OCI-LY7 (cell line): ENCODE measurements around the gene FAM110D. TPM values are rescaled to one million over a fixed set of nuclear protein-coding genes. Genes with fewer than 3 reads are reported as not detected.

ENCODE experiments used
- BruUV-seq: library from RNA; stranded (reverse); fragments of 400-500 nt; replicated peaks from 2 replicates; lab custom pipeline; 2021; lab: Mats Ljungman, UMichigan
- CTCF ChIA-PET: fragments of 300-600 bp; sonication (Branson Sonifier 250); formaldehyde crosslinking; loops from one replicate; lab custom pipeline; 2022; ENCODE audit warnings: antibody characterized with exemption; ENCODE audit not compliant: unreplicated experiment; lab: Charles Lee
- POLR2A ChIA-PET: fragments of 300-600 bp; sonication (Branson Sonifier 250); formaldehyde crosslinking; loops from one replicate; lab custom pipeline; 2022; ENCODE audit warnings: antibody characterized with exemption; lab: Charles Lee
- DNase-seq: peaks from one replicate; pipeline ENCODE4 v3.0.0-alpha.2; 2015; ENCODE audit warnings: low spot score
- H2AFZ ChIP-seq: fragments of 200-600 bp; sonication (generic), shearing (Covaris generic); 2 replicates; pipeline ENCODE4 v1.6.1; 2014; ENCODE audit warnings: mild to moderate bottlenecking, antibody characterized with exemption, low read length, moderate library complexity
- H3K27ac ChIP-seq: fragments of 200-600 bp; sonication (generic); 2 replicates; pipeline ENCODE4 v1.5.1; 2014; ENCODE audit warnings: mixed run types, low read depth, mild to moderate bottlenecking, moderate library complexity, low read length, inconsistent platforms; ENCODE audit not compliant: poor library complexity, severe bottlenecking
- H3K36me3 ChIP-seq: fragments of 200-600 bp; sonication (generic); 2 replicates; pipeline ENCODE4 v1.6.1; 2014; ENCODE audit warnings: mild to moderate bottlenecking, antibody characterized with exemption, low read length, moderate library complexity, mixed read lengths; ENCODE audit not compliant: insufficient read depth
- H3K4me1 ChIP-seq: fragments of 200-600 bp; sonication (generic); 2 replicates; pipeline ENCODE4 v1.5.1; 2014; ENCODE audit warnings: mild to moderate bottlenecking, low read length; ENCODE audit not compliant: insufficient read depth, poor library complexity, severe bottlenecking
- H3K4me2 ChIP-seq: fragments of 200-600 bp; sonication (generic); 2 replicates; pipeline ENCODE4 v1.6.1; 2014; ENCODE audit warnings: mild to moderate bottlenecking, low read length
- H3K4me3 ChIP-seq: fragments of 200-600 bp; sonication (generic); 2 replicates; pipeline ENCODE4 v1.5.1; 2014; ENCODE audit warnings: mild to moderate bottlenecking, low read depth, low read length; ENCODE audit not compliant: poor library complexity, severe bottlenecking
- H3K79me2 ChIP-seq: fragments of 200-600 bp; sonication (generic); 2 replicates; pipeline ENCODE4 v1.6.1; 2016; ENCODE audit warnings: low read depth, mild to moderate bottlenecking, low read length, moderate library complexity, mixed read lengths; ENCODE audit not compliant: insufficient read depth
- H3K9me2 ChIP-seq: fragments of 200-600 bp; sonication (generic); 2 replicates; pipeline ENCODE4 v1.6.1; 2016; ENCODE audit warnings: mild to moderate bottlenecking, low read length, mixed read lengths; ENCODE audit not compliant: insufficient read depth
- H3K9me3 ChIP-seq: fragments of 200-600 bp; sonication (generic); 2 replicates; pipeline ENCODE4 v1.6.1; 2014; ENCODE audit warnings: mild to moderate bottlenecking, mixed run types, low read length, mixed read lengths
- H4K20me1 ChIP-seq: fragments of 200-600 bp; sonication (generic); 2 replicates; pipeline ENCODE4 v1.6.1; 2014; ENCODE audit warnings: mild to moderate bottlenecking, antibody characterized with exemption, low read length, moderate library complexity, mixed read lengths; ENCODE audit not compliant: insufficient read depth
- CTCF ChIP-seq: fragments of 200-600 bp; sonication (generic); conservative IDR thresholded peaks from 2 replicates; pipeline ENCODE4 v1.5.1; 2014; ENCODE audit warnings: mild to moderate bottlenecking, antibody characterized with exemption, low read length, moderate library complexity, mixed read lengths
- EZH2phosphoT487 ChIP-seq: fragments of 200-600 bp; sonication (generic); IDR thresholded peaks from 2 replicates; pipeline ENCODE4 v1.6.1; 2018; ENCODE audit warnings: low read depth, borderline replicate concordance, mild to moderate bottlenecking, mixed run types, antibody characterized with exemption, low read length, moderate library complexity, mixed read lengths
- intact Hi-C: fragments of 100-400 bp; cut with micrococcal nuclease; formaldehyde crosslinking; loops from one replicate; pipeline ENCODE4 v1.10.0; 2022; ENCODE audit not compliant: unreplicated experiment
- total RNA-seq, 2 experiments: library from RNA; depleted of rRNA in 1 of 2; stranded (reverse); fragments of >200 nt in 1 of 2; shearing (Covaris generic) in 1 of 2; gene quantifications; 2 replicates each; pipeline ENCODE4 v1.2.3, GENCODE V29; 2014 to 2022

The FAM110D gene
- total RNA-seq, 2 experiments from 2014 or later: 0.11 TPM; not detected in 1

- Histone ChIP-seq H4K20me1 (no peaks in the 10 kb centered on the region), H3K4me3 (no peak overlapping the region), H3K4me1 (no peaks in the 10 kb centered on the region), H3K4me2 (no peak overlapping the region), H3K36me3 (no peaks in the 10 kb centered on the region), H3K79me2 (no peaks in the 10 kb centered on the region), H3K27ac (no peak overlapping the region), H2AFZ (no peak overlapping the region), H3K9me3 (no peaks in the 10 kb centered on the region), H3K9me2 (no peaks in the 10 kb centered on the region)
- ChIA-PET CTCF (interaction anchor here (0.6 kb wide), 1 partner anchor 174 kb away, joined by 3 read pairs; no protein-coding TSS in a partner anchor), POLR2A (interaction anchor here (0.7 kb wide), 1 partner anchor 16 kb away, joined by 3 read pairs; no protein-coding TSS in a partner anchor)
- intact Hi-C loops: no loop called here
- no TSS peak for BruUV-seq
- no peak for DNase-seq
- peak; percentile 52 for TF ChIP-seq CTCF
- TF ChIP-seq EZH2phosphoT487: no peak
These were observed 30.9 kb downstream of the FAM110D start for GRCh38 chr1:26189751-26190275.

- Histone ChIP-seq H3K79me2 (no peaks in the 10 kb centered on the region), H3K36me3 (no peaks in the 10 kb centered on the region), H3K4me2 (no peak within 1 kb of the TSS), H3K9me2 (no peaks in the 10 kb centered on the region), H3K4me3 (no peak within 1 kb of the TSS), H3K27ac (no peak within 1 kb of the TSS), H4K20me1 (no peaks in the 10 kb centered on the region), H2AFZ (no peak within 1 kb of the TSS), H3K4me1 (no peaks in the 10 kb centered on the region), H3K9me3 (no peaks in the 10 kb centered on the region)
- BruUV-seq: no TSS peak
- peak; percentile 24 for DNase-seq
- TF ChIP-seq CTCF (peak; percentile 36; the same call in 1 of the 2 replicates), EZH2phosphoT487 (no peak)
- ChIA-PET POLR2A (no interaction called here), CTCF (no interaction called here)
- intact Hi-C loops: no loop called here
These were observed 31.6 kb downstream of the FAM110D start, which contains the start of gene CATSPER4 for GRCh38 chr1:26190373-26190987. CATSPER4 (plus strand) TSS chr1:26190602; CDS start chr1:26190628, 26 bp downstream.

- Histone ChIP-seq H4K20me1 (no peaks in the 10 kb centered on the region), H3K4me3 (no peak overlapping the region), H3K9me2 (no peaks in the 10 kb centered on the region), H3K9me3 (no peaks in the 10 kb centered on the region), H3K79me2 (no peaks in the 10 kb centered on the region), H3K4me2 (no peak overlapping the region), H3K4me1 (no peaks in the 10 kb centered on the region), H3K36me3 (no peaks in the 10 kb centered on the region), H2AFZ (no peak overlapping the region), H3K27ac (no peak overlapping the region)
- TF ChIP-seq EZH2phosphoT487 (no peak), CTCF (no peak)
- POLR2A ChIA-PET: no interaction called here
- no peak for DNase-seq
- BruUV-seq: no TSS peak
- intact Hi-C loops: no loop called here
- CTCF ChIA-PET: no interaction called here
These were observed 32.9 kb downstream of the FAM110D start for GRCh38 chr1:26191739-26192138.
